ENCODE measurements around the gene RTRAF. TPM values are rescaled to one million over a fixed set of nuclear protein-coding genes. Genes with fewer than 3 reads are reported as not detected.

Gene RTRAF
- polyA plus RNA-seq, 1 of the 3 experiments (the other 2 are of a cell fraction) = 43.6 TPM

- TF ChIP-seq SIN3A (IDR thresholded peaks at IDR 0.05; ENCODE audit: borderline replicate concordance, low read depth, low read length) = no peak
- TF ChIP-seq CTCF (IDR thresholded peaks at IDR 0.05) = peak; percentile 91
- no peak for TF ChIP-seq FOXJ3 (CRISPR knock-in tag; IDR thresholded peaks at IDR 0.05)
Observed at GRCh38 chr14:51979088-51979709, 10.1 kb upstream of the RTRAF start (continued).

- H3K9me3 ChIP-seq = no peaks in the 10 kb centered on the region
- ChIA-PET CTCF (interaction anchor here (1.9 to 7.1 kb wide), 6 partner anchors 14 to 205 kb away, joined by 7 to 81 read pairs (median 24); partner anchors contain the start of gene GNG2), POLR2A (no interaction called here)
- H3K9me2 ChIP-seq = no peaks in the 10 kb centered on the region
- 81% methylated on average over 4 of the region's 4 CpGs for WGBS (ENCODE audit: low lambda C conversion rate)
- H3K4me3 ChIP-seq (ENCODE audit: low read depth in 2 of 2, low read length in 1 of 2) = no peak overlapping the region
- H3K4me1 ChIP-seq (ENCODE audit: control insufficient read depth in 1 of 2, insufficient read depth in 2 of 2, low read depth in 1 of 2, low read length in 1 of 2) = peaks cover 0 to 2% of the 10 kb centered on the region in 2 experiments; a peak in 2 of 4 replicates
- H3K4me2 ChIP-seq = no peak overlapping the region
- TF ChIP-seq NRF1 (IDR thresholded peaks at IDR 0.05; ENCODE audit: low read depth, low read length) (no peak), ELF1 (IDR thresholded peaks at IDR 0.05) (no peak), SIN3A (IDR thresholded peaks at IDR 0.05; ENCODE audit: borderline replicate concordance, low read depth, low read length) (no peak), EP300 (IDR thresholded peaks at IDR 0.05; ENCODE audit: borderline replicate concordance in 1 of 2, low read depth in 1 of 2, low read length in 1 of 2) (no peak), TCF12 (IDR thresholded peaks at IDR 0.05) (no peak), FOSL2 (IDR thresholded peaks at IDR 0.05; ENCODE audit: borderline replicate concordance, low read depth) (no peak), USF2 (IDR thresholded peaks at IDR 0.05; ENCODE audit: borderline replicate concordance, low read depth, low read length) (no peak), RXRA (IDR thresholded peaks at IDR 0.05; ENCODE audit: borderline replicate concordance, low read depth) (no peak), NFIC (IDR thresholded peaks at IDR 0.05; ENCODE audit: borderline replicate concordance) (no peak), FOXJ3 (CRISPR knock-in tag; IDR thresholded peaks at IDR 0.05) (no peak), GATA2 (CRISPR knock-in tag; IDR thresholded peaks at IDR 0.05) (no peak)
- TF ChIP-seq, protein P1, sequence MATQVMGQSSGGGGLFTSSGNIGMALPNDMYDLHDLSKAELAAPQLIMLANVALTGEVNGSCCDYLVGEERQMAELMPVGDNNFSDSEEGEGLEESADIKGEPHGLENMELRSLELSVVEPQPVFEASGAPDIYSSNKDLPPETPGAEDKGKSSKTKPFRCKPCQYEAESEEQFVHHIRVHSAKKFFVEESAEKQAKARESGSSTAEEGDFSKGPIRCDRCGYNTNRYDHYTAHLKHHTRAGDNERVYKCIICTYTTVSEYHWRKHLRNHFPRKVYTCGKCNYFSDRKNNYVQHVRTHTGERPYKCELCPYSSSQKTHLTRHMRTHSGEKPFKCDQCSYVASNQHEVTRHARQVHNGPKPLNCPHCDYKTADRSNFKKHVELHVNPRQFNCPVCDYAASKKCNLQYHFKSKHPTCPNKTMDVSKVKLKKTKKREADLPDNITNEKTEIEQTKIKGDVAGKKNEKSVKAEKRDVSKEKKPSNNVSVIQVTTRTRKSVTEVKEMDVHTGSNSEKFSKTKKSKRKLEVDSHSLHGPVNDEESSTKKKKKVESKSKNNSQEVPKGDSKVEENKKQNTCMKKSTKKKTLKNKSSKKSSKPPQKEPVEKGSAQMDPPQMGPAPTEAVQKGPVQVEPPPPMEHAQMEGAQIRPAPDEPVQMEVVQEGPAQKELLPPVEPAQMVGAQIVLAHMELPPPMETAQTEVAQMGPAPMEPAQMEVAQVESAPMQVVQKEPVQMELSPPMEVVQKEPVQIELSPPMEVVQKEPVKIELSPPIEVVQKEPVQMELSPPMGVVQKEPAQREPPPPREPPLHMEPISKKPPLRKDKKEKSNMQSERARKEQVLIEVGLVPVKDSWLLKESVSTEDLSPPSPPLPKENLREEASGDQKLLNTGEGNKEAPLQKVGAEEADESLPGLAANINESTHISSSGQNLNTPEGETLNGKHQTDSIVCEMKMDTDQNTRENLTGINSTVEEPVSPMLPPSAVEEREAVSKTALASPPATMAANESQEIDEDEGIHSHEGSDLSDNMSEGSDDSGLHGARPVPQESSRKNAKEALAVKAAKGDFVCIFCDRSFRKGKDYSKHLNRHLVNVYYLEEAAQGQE (IDR thresholded peaks at IDR 0.05; ENCODE audit: low read depth, low read length) = no peak
- TF ChIP-seq, protein P2, sequence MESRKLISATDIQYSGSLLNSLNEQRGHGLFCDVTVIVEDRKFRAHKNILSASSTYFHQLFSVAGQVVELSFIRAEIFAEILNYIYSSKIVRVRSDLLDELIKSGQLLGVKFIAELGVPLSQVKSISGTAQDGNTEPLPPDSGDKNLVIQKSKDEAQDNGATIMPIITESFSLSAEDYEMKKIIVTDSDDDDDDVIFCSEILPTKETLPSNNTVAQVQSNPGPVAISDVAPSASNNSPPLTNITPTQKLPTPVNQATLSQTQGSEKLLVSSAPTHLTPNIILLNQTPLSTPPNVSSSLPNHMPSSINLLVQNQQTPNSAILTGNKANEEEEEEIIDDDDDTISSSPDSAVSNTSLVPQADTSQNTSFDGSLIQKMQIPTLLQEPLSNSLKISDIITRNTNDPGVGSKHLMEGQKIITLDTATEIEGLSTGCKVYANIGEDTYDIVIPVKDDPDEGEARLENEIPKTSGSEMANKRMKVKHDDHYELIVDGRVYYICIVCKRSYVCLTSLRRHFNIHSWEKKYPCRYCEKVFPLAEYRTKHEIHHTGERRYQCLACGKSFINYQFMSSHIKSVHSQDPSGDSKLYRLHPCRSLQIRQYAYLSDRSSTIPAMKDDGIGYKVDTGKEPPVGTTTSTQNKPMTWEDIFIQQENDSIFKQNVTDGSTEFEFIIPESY (IDR thresholded peaks at IDR 0.05; ENCODE audit: borderline replicate concordance, low read depth) = no peak
- no peaks in the 10 kb centered on the region for H3K79me2 ChIP-seq (ENCODE audit: insufficient read depth)
- H3F3A ChIP-seq (replicated peaks; ENCODE audit: insufficient read depth) = no peaks in the 10 kb centered on the region
- no peak overlapping the region for H2AFZ ChIP-seq (ENCODE audit: low read depth)
- H3K9ac ChIP-seq = no peak overlapping the region
- no peak for DNase-seq
- no peak overlapping the region for H3K27ac ChIP-seq (ENCODE audit: low read depth in 2 of 2, low read length in 1 of 2)
- no peaks in the 10 kb centered on the region for H4K20me1 ChIP-seq (ENCODE audit: insufficient read depth)
- no peaks in the 10 kb centered on the region for H3K27me3 ChIP-seq (ENCODE audit: insufficient read depth)
- no peaks in the 10 kb centered on the region for H3K36me3 ChIP-seq (replicated peaks in 1 of 2; ENCODE audit: control insufficient read depth in 1 of 2, insufficient read depth in 2 of 2, low read length in 1 of 2)
Observed at GRCh38 chr14:51981218-51981854, 8.0 kb upstream of the RTRAF start.

All from SK-N-SH (cell line).